Left kidney (tissue), 8 donors: ENCODE results near the gene DNAJB12. TPM values are rescaled to one million over a fixed set of nuclear protein-coding genes. Genes with fewer than 3 reads are reported as not detected.
"Not testable (repeated sequence)": the region's sequence is repeated elsewhere in the genome, so short reads cannot be mapped to it uniquely, and the experiment has no call there.

Source experiments
- DNase-seq: peaks from one replicate; pipeline ENCODE4 v3.0.0-alpha.2; 2013
- long read RNA-seq, 8 donors: transcript quantifications; one replicate each; lab custom pipeline, GENCODE V29; 2026
- polyA plus RNA-seq: library from polyadenylated mRNA; unstranded; fragments of 120-200 nt; gene quantifications from one replicate; pipeline ENCODE4 v1.2.1, GENCODE V29; 2013; ENCODE audit not compliant: insufficient read length

The DNAJB12 gene
- polyA plus RNA-seq, result 34.9 TPM
- long read RNA-seq, donor 1, full-length matches to known transcripts, result 4 of 20 reads
- long read RNA-seq, donor 1, partial matches to known transcripts, result 11 of 20 reads
- long read RNA-seq, donor 1, other reads (novel, unspliced or antisense), result 5 of 20 reads
- long read RNA-seq, donor 2, full-length matches to known transcripts, result 15 of 21 reads
- long read RNA-seq, donor 2, partial matches to known transcripts, result 6 of 21 reads
- long read RNA-seq, donor 2, other reads (novel, unspliced or antisense), result 0 of 21 reads
- long read RNA-seq, donor 3, full-length matches to known transcripts, result 11 of 17 reads
- long read RNA-seq, donor 3, partial matches to known transcripts, result 6 of 17 reads
- long read RNA-seq, donor 3, other reads (novel, unspliced or antisense), result 0 of 17 reads
- long read RNA-seq, donor 4, result 0 reads
- long read RNA-seq, donor 5, full-length matches to known transcripts, result 12 of 20 reads
- long read RNA-seq, donor 5, partial matches to known transcripts, result 0 of 20 reads
- long read RNA-seq, donor 5, other reads (novel, unspliced or antisense), result 8 of 20 reads
- long read RNA-seq, donor 6, full-length matches to known transcripts, result 6 of 6 reads
- long read RNA-seq, donor 6, partial matches to known transcripts, result 0 of 6 reads
- long read RNA-seq, donor 6, other reads (novel, unspliced or antisense), result 0 of 6 reads
- long read RNA-seq, donor 7, full-length matches to known transcripts, result 13 of 21 reads
- long read RNA-seq, donor 7, partial matches to known transcripts, result 8 of 21 reads
- long read RNA-seq, donor 7, other reads (novel, unspliced or antisense), result 0 of 21 reads
- long read RNA-seq, donor 8, full-length matches to known transcripts, result 7 of 7 reads
- long read RNA-seq, donor 8, partial matches to known transcripts, result 0 of 7 reads
- long read RNA-seq, donor 8, other reads (novel, unspliced or antisense), result 0 of 7 reads

- peak; percentile 94 for DNase-seq
Measured at GRCh38 chr10:72354356-72355213, at the start of gene DNAJB12. TSS of gene DNAJB12 (minus strand) at chr10:72354919. CDS start at chr10:72354897, 22 bp downstream.

GRCh38 chr10:72395581-72395980 is 40.9 kb upstream of the DNAJB12 start:
- DNase-seq, result not testable (repeated sequence)

GRCh38 chr10:72392571-72392970 is 37.9 kb upstream of the DNAJB12 start:
- DNase-seq, result no peak

GRCh38 chr10:72390764-72391163 is 36.0 kb upstream of the DNAJB12 start:
- no peak for DNase-seq

GRCh38 chr10:72389716-72390115 is 35.0 kb upstream of the DNAJB12 start:
- no peak for DNase-seq

- no peak for DNase-seq
Measured at GRCh38 chr10:72389014-72389413, 34.3 kb upstream of the DNAJB12 start.

GRCh38 chr10:72388062-72388461 is 33.3 kb upstream of the DNAJB12 start:
- no peak for DNase-seq

GRCh38 chr10:72386916-72387586 is 32.3 kb upstream of the DNAJB12 start:
- no peak for DNase-seq

GRCh38 chr10:72385724-72386123 is 31.0 kb upstream of the DNAJB12 start:
- DNase-seq, result no peak

- DNase-seq, result not testable (repeated sequence)
Measured at GRCh38 chr10:72384982-72385381, 30.3 kb upstream of the DNAJB12 start.

- DNase-seq, result no peak
Measured at GRCh38 chr10:72379776-72380175, 25.1 kb upstream of the DNAJB12 start.

GRCh38 chr10:72379062-72379461 is 24.3 kb upstream of the DNAJB12 start:
- DNase-seq, result no peak

- no peak for DNase-seq
Measured at GRCh38 chr10:72375585-72375984, 20.9 kb upstream of the DNAJB12 start.

GRCh38 chr10:72375173-72375572 is 20.5 kb upstream of the DNAJB12 start:
- no peak for DNase-seq

GRCh38 chr10:72370201-72370722 is 15.5 kb upstream of the DNAJB12 start:
- no peak for DNase-seq

GRCh38 chr10:72367301-72367960 is 12.7 kb upstream of the DNAJB12 start:
- DNase-seq, result peak; percentile 17

- no peak for DNase-seq
Measured at GRCh38 chr10:72365106-72365895, 10.6 kb upstream of the DNAJB12 start.

- DNase-seq, result peak; percentile 90
Measured at GRCh38 chr10:72364239-72364777, 9.6 kb upstream of the DNAJB12 start.

- no peak for DNase-seq
Measured at GRCh38 chr10:72356987-72357386, 2.3 kb upstream of the DNAJB12 start.
